Lower leg skin (tissue), 4 donors: ENCODE results near the gene NBEAL1. TPM values are rescaled to one million over a fixed set of nuclear protein-coding genes. Genes with fewer than 3 reads are reported as not detected.
A peak's percentile ranks its signal among the peaks of the same experiment; 100 is the strongest.
"Not testable (repeated sequence)": the region's sequence is repeated elsewhere in the genome, so short reads cannot be mapped to it uniquely, and the experiment has no call there.

Source experiments
- DNase-seq, 2 donors: peaks; one replicate each; pipeline ENCODE4 v3.0.0-alpha.2; 2019; ENCODE audit warnings: low spot score in 2 of 2
- H3K4me3 ChIP-seq: fragments of 200-600 bp; sonication (generic); 2 replicates; pipeline ENCODE4 v1.5.1; 2017; ENCODE audit warnings: mild to moderate bottlenecking, low read depth; ENCODE audit not compliant: poor library complexity, severe bottlenecking
- CTCF ChIP-seq, 3 donors: fragments of 450-650 bp; IDR thresholded peaks; one replicate each; pipeline ENCODE4 v1.5.1; 2016; ENCODE audit warnings: antibody characterized with exemption in 3 of 3, mild to moderate bottlenecking in 3 of 3, moderate library complexity in 2 of 3
- POLR2A ChIP-seq, 2 donors: fragments of 450-650 bp; IDR thresholded peaks; one replicate each; pipeline ENCODE4 v1.6.1; 2016 to 2017; ENCODE audit warnings: antibody characterized with exemption in 2 of 2, mild to moderate bottlenecking in 1 of 2, moderate library complexity in 1 of 2
- WGBS, 2 donors: methylation state at CpG; one replicate each; pipeline ENCODE4 v1.1.5; 2018; 5-methylcytosine and 5-hydroxymethylcytosine counted together
- intact Hi-C: fragments of 100-400 bp; cut with DNase I; formaldehyde crosslinking; loops from one replicate; pipeline ENCODE4 v1.15.0; 2023; ENCODE audit warnings: low total_unique reads
- total RNA-seq, 4 donors: library from RNA; depleted of rRNA; stranded (reverse); fragments of >200 nt; gene quantifications; one replicate each; pipeline ENCODE4 v1.1.0, GENCODE V29; 2016

Gene NBEAL1
- total RNA-seq, 4 donors from 2014 or later, result 17.2 to 26.5 (median 21.6) TPM

GRCh38 chr2:203225423-203226039 lies 210.9 kb downstream of the NBEAL1 start:
- intact Hi-C loops, result no loop called here
- no peak for DNase-seq
- WGBS, 2 donors, result 95 to 100% methylated on average over 2 of the region's 2 CpGs
- H3K4me3 ChIP-seq, result no peak overlapping the region
- TF ChIP-seq CTCF (IDR thresholded peaks at IDR 0.05), result no peak
- TF ChIP-seq POLR2A (IDR thresholded peaks at IDR 0.05), result no peak

GRCh38 chr2:203229674-203230073 lies 215.0 kb downstream of the NBEAL1 start:
- DNase-seq, H3K4me3 ChIP-seq, intact Hi-C loops: not testable (repeated sequence)
- WGBS, 2 donors, result 79 to 89% methylated on average over 2 of the region's 2 CpGs

- no peak for TF ChIP-seq POLR2A (IDR thresholded peaks at IDR 0.05)
- TF ChIP-seq CTCF (IDR thresholded peaks at IDR 0.05), result no peak
- intact Hi-C loops, result no loop called here
- H3K4me3 ChIP-seq, result no peak overlapping the region
- DNase-seq, result no peak
- 79 to 81% methylated on average over 16 of the region's 16 CpGs for WGBS, 2 donors
These were observed 222.9 kb downstream of the NBEAL1 start for GRCh38 chr2:203237346-203238238.

- 22 to 24% methylated on average over 22 of the region's 22 CpGs for WGBS, 2 donors
- peak overlapping the region; percentile 25 for H3K4me3 ChIP-seq
- intact Hi-C loops, result no loop called here
- TF ChIP-seq CTCF (IDR thresholded peaks at IDR 0.05), result no peak
- TF ChIP-seq POLR2A (IDR thresholded peaks at IDR 0.05), result no peak
- DNase-seq, result no peak
These were observed 223.6 kb downstream of the NBEAL1 start for GRCh38 chr2:203238292-203238703.

- peak within 1 kb of the TSS; percentile 86 for H3K4me3 ChIP-seq
- 0% methylated on average over 29 to 34 of the region's 80 CpGs for WGBS, 2 donors
- peak; percentile 94 to 99 for DNase-seq
- TF ChIP-seq POLR2A (IDR thresholded peaks at IDR 0.05) (peak in 1 of 2 donors; percentile 3), CTCF (IDR thresholded peaks at IDR 0.05) (no peak)
- intact Hi-C loops, result no loop called here
These were observed 224.2 kb downstream of the NBEAL1 start, which contains the start of gene CYP20A1 for GRCh38 chr2:203238704-203239526. Gene CYP20A1, plus strand, starts transcription at chr2:203239018. Its CDS starts 45 bp downstream, at chr2:203239063.
